Putamen (tissue), 1 donor: ENCODE data around the gene AFDN.

ENCODE experiments used
- DNase-seq: peaks from one replicate; pipeline ENCODE4 v3.0.0-alpha.2; 2016; ENCODE audit warnings: low spot score

AFDN gene

DNA sequence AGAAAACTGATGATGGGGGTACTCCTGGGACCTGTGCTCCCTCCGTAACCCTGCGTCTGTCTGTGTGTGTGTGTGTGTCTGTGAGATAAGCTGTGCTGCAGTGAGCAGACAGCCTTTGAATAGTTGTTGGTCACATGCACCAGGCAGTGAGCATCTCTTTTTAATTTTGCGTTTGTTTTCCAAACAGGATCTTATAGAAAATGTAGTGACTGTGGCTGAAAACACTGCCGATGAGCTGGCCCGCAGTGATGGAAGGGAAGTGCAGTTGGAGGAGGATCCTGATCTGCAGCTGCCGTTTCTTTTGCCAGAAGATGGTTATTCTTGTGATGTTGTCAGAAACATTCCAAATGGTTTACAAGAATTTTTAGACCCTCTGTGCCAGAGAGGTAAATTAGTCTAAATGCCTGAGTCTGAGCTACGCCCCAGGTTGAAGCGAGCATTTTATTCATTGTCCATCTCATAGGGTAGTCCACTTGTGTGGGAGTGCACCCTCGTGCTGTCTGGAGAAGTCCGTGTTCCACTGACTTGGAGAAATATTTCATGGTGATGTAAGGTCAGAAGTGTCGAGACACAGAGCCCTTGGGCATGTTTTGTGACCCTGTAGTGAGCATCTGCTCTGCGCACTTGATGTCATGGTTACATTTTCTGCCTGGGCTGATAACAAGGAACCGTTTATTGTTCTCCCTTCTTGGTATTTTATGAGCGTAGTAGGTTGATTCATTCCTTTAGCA, 92.0 kb downstream of the AFDN start:
- DNase-seq: no peak

DNA sequence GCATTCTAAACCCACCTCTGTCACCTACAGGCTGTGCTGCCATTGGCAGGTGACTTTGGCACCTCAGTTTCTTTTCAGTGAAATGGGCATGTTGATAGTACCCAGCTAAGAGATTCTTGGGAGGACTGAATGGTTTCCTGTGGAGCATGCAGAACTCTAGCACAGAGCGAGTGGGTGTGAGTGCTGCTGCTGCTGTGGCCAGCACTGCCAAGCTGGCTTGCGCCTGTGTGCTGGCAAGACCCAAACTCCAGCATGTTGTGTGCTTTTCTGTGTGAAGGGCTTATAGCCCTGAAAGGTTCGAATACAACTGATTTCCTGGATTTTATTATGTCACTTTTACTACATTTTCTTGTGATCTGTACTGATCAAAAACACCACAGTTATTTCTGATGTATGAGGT, 92.6 kb downstream of the AFDN start:
- peak; percentile 26 for DNase-seq

DNA sequence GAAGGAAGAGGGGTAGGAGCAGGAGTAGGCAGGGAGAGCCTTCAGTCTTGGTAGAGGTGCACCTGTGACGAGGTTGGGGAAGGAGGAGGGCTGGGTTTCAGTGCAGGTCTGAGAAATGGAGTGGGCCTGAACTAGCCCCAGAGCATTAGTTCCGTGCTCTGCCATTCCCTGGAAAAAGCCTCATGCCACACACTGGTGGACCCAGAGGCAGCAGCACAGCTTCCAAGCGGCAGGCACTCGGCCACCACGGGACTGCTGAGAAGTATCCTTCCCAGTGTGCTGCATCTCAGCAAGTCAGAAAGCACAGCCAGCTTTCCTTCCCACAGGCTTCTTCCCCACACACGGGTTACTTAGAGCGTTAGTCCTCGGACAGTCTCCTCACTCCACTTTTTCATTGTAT, 93.5 kb downstream of the AFDN start:
- DNase-seq: no peak

DNA sequence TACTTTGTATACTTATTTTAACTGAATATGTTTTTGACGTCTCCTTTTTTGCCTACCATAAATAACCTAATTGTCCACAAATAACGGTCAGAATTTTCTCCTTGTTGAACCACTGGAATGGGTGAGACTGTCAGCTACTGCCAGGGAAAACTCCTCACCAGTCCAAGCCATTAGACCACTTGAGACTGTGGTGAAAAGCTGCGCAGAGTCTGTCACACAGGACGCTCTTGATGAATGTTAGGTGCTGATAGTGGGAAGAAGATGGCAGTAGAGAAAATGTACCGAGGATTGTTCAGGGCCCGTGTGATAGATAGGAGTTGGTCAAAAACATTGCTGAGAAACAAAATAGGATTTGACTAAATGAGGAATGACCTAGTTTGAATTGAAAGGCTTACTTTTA, 95.1 kb downstream of the AFDN start:
- DNase-seq: peak; percentile 34

DNA sequence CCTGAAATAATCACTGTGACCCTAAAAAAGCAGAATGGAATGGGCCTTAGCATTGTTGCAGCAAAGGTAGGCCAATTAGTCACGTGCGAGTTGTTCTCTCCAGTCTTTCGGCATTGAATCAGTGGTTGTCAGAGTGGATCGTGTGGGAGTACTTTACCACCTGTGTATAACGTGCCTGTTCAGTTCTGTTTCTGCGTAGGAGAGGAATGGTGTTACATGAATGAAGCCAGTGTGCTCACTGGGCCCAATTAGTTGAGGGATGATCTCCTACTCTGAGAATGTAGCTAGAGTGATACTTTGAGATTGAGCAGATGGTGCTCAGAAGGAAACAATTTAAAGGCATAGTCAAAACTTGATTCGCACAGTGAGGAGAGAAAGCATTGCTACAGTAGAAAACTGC, 98.3 kb downstream of the AFDN start:
- DNase-seq: no peak

DNA sequence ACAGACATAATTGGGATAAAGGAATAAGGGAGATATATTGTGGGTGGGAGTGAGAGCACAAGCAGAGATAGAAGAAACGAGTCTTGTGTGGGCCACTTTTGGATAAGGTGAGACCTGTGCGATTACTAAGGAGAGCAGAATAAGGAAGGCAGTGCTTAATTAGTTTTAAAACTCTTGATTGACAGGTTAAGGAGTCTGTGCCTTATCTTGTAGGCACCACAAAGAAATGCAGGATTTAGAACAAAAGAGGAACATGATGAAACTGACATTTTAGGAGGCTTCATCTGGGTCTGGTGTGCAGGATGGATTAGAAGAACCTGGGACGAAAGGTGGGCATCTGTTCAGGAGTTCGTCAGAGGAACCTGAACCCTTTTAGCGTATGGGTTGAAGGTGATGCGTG, 100.5 kb downstream of the AFDN start:
- no peak for DNase-seq

DNA sequence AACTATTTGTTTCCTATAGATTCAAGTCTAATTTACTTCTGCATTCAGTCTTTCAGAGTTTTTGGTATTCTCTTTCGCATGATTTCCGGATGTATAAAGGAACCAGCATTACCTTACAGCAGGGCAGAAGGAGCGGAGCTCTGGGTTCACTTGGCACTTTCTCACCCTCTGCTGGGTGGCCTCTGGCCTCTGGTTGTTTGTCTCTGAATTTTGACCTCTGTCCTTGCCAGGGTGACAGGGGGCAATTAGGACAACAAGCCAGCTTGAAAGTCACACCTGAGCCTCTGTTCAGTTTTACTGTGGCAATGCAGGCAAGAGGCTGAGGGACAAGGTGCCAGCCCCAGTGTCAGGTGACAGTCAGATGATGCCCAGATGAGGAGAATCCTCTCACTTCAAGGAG, 101.4 kb downstream of the AFDN start:
- no peak for DNase-seq

DNA sequence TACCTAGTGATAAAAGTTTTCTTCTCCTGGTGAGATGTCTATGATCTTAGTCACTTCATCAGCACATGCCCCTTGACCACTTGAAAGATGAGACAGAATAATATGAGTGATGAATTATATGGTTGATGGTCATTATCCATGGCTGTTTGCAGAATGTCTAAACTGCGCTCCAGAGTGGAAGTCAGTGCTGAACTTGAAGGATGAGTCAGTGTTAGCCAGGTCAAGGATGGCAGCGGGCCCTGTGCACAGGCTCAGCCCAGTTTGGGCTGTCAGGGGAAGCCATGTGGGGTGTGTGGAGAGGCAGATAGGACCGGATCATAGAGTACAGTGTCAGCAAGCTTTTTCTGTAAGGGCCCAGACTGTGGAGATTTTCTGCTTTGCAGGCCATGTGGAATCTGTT, 103.6 kb downstream of the AFDN start:
- no peak for DNase-seq

DNA sequence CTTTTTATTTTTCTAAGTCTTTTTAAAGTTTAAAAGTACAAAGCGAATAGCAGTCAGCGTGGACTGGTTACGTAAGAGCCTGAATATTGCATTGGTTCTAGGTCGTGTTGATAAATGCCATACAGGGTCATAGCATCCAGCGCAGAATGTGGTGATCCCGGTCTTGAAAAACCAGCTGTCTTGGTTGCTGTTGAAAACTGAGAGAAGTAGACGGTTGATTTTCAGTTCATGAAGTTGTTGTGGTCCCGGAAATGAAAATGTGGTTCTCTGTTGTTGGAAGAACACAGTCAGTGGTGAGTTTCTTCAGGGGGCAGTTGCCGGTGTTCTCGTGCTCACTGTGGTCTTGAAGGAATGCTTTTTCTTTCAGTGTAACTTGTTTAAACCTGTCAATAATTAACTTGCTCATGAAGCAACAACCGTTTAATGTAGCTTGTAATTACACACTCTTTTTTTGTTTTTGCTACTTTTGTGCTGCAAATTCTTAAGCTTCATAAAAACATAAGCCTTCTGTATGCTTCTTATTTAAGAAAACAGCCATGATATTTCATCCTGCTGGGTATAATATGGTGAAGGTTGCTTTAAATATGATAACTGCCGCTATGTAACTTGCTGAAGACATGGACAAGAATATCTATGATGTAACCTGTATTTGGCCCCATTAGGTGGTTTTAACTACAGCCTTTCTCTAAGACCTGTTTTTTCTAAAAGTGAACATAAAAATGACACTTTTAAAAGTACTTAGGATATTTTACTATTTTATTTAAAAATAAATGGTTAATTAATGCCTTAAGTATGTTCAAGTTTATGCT, 106.0 kb downstream of the AFDN start:
- DNase-seq: no peak

DNA sequence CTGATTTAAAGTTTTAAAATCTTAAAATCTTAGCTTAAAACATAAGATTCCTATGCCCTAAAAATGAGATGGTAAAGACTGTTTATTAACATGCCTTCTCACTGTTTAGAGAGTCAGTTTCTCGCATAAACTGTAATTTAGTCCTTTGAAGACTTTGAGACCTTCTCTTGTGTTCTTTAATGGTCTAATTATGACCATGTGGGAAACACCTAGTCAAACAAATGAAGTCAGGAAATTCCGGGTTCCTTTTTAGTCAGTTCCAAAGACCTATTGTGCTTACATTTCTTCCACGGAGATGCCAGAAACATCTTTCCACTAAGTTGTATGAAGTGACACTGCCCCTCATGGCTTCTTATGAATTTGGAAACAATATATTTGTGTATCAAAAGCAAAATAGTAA, 106.6 kb downstream of the AFDN start:
- DNase-seq: no peak

DNA sequence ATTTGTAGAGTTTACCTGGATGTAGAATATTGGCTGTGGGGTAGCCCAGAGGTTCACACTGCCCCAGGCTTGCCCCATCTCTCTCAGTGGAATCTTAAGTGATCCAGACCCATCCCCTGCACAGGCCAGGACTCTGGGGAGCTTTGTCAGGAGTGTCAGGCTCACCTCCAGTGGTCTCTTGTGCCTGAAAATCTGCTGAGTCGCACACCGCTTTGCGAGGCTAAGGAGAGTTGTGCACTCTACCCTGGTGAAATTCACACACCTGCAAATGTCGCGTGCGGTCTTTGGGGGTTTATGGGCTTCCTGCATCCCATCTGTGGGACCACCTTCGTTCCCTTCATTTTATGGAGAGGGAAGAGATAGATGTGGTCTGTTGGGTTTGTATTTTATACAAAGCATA, 107.1 kb downstream of the AFDN start:
- no peak for DNase-seq

DNA sequence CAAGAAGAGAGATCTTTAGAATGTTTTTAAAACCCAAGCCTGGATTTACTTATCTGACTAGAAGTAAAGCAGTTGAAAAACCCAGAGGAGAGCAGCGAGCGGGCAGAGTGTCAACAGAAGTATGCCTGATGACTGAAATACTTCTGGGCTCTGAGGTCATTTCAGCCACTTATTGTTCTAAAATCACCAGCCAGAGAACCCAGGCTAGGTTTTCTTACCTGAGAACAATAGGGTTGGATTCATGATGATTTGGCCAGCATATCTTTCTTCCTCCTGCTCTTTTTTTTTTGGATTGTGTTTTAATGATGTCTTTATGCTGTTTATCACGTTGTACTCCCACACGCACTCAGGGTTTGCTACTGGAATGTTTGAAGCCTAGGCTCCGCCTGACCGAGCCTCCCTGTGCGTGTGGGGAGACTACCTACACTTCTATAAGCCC, 107.7 kb downstream of the AFDN start:
- DNase-seq: no peak

DNA sequence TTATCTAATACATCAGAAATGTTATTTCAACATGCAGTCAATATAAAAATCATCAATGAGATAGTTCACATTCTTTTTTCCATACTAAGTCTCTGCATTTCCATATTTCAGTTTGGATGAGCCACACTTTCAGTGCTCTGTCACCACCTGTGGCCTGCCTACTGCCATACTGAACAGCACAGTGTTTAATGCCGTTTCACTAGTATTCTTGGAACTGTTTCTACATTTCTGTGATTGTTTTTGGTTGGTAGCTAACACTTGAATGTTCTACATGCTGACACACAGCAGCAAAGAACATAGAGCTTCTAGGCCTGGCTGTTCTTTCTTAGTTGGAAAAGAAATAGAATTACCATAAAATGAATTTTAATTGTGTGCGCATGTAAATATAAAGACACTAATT, 109.3 kb downstream of the AFDN start:
- DNase-seq: no peak

DNA sequence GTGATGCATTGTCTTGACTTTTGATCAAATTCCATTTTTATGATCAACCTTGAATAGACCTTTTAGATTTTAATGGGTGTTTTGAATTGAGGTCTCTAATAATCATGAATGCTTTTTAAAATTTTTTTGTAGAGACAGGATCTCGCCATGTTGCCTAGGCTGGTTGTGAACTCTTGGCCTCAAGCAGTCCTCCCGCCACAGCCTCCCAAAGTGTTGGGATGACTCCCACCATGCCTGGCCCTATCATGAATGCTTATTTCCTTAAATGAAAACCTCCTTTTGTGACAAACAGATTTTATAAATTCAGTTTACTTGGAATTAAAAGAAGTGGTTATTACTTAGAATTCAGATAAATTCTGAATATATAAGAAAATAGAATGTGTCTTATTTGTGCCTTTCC, 110.6 kb downstream of the AFDN start:
- DNase-seq: no peak

DNA sequence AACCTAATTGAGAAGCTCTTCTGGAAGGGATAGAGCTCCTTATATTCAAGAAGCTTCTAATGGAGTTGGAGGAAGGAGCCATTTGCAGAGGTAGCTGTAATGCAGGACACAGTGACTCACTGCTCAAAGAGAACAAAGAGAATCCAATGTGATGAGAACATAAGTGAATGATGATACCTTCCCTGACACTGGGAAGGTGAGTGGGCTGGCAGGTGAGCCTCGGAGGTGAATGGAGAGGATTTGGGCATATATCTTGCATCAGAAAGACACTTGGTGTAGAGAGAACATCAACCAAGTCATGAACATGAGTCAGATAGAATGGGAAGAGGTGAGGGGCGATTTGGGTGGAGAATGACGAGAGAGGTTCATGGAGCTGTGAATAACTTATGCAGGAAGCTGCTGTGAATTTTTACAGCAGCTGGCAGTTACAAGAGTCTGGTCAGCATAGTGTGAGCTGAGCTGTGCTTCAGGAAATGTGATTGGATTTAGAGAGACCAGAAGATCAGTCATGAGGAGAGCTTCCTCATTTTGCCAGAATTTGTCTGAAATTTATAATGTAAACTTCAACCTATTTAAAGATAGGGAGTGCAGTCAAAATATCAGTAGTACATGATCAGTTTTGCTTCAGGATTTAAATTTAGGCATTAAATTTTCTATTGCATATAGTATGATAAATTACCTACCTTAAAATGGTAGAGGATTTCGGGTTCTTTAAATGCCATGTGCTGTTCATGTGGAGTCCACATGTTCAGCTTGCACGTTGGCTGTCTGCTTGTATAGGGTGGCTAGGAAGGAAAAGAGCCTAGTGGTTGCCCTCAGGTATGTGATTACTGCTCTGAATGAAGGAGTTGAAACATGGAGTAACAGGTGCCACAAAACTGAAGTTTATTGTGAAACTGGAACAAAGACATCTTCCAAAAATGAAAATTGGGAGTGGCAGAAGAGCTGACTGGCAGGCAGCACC, 111.5 kb downstream of the AFDN start:
- peak; percentile 22 for DNase-seq

DNA sequence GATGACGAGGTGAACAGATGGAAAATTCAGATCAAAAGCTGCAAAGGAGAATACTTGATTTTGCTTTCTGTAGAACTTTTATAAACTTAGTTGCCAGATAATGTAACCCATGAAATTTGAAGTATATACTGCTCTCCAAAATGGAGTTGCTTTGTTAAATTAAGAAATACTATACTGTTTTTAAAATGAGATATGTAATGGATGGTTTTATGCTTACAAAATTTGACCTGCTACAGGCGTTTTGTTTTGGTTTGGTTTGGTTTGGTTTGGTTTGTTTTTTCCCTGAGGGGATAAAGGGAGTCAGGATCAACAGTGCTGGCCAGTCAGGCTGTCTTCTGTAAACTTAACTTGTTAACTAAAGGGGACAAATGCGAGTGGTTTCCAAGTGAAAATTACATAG, 115.1 kb downstream of the AFDN start:
- DNase-seq: no peak

DNA sequence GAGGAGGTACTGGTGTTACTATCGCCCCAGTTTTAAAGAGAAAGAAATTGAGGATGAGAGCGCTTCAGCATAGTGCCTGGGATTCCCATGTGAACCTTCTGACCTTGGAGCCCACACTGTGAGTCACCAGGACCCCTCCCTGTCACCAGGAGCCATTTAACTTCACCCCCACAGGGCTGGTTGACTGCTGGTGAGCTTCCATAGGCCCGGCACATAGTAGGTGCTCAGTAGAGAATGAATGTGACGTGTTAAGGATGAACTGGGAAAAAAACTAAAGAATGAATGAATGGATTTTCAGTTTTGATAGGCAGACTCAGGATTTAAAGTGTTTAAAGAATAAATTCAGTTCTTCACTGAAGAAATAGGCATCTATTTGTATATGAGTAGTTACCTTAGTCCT, 117.4 kb downstream of the AFDN start:
- no peak for DNase-seq

DNA sequence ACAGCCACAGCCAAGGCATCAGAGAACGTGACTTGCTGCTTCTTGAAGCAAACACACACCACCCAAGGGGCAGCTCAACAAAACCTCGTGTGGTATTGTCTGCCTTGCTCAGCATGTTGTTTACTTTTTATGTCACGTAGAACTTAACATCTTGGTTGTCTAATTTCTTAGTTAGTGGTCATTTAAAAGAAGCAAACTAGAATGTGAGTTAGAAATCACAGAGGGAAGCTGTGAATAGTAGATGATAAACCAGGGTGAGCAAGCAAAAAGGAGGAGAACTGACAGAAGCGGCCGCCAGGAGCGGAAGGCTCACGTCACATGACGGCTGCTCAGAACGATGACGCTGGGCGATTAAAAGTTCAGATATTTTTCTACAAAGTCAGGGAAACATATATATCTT, 119.3 kb downstream of the AFDN start:
- DNase-seq: no peak

DNA sequence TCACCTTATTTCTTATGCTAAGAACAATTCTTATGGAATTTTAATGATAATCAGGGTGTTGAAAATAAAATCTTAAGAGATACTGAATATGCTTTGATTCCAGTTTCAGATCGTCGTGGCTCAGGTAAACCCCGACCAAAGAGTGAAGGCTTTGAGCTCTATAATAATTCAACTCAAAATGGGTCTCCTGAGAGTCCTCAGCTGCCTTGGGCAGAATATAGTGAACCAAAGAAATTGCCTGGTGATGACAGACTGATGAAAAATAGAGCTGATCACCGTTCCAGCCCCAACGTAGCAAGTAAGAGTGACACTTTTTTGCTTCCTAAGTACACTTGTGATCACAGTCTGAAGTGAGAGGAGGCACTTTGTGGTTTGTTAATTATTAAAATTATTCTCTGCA, 119.9 kb downstream of the AFDN start:
- DNase-seq: no peak

DNA sequence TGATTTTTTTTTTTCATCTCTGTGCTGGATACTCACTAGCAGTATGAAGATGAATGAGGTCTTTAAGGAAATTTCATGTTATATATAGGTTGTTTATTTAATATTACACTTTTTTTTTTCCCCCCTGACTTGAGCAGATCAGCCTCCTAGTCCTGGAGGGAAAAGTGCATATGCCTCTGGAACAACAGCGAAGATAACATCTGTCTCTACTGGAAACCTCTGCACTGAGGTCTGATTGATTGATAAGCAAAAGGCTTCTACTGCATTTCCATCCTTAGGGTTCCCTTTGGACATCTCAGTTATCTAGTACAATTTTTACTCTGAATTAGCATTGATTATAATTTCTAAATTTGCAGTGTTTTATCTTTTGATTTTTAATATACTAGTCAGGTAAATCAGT, 121.0 kb downstream of the AFDN start:
- no peak for DNase-seq

DNA sequence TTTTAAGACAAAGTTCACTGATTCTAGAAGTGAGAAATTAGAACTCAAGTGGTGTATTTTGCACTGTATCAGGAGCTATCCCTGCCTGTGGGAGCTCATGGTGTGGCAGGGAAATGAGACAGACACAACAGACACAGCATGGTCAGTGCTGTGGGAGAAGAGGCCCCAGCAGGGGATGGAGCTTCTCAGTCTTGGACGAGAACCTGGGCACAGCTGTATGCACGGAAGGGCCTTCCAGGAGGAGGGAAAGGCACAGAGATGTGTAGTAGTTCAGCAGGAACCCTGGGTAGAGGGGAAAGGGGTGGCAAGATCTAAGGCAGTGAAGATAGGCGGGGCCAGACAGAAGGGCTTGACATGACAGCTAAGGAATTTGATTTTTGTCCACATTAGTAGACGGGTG, 122.0 kb downstream of the AFDN start:
- DNase-seq: no peak

DNA sequence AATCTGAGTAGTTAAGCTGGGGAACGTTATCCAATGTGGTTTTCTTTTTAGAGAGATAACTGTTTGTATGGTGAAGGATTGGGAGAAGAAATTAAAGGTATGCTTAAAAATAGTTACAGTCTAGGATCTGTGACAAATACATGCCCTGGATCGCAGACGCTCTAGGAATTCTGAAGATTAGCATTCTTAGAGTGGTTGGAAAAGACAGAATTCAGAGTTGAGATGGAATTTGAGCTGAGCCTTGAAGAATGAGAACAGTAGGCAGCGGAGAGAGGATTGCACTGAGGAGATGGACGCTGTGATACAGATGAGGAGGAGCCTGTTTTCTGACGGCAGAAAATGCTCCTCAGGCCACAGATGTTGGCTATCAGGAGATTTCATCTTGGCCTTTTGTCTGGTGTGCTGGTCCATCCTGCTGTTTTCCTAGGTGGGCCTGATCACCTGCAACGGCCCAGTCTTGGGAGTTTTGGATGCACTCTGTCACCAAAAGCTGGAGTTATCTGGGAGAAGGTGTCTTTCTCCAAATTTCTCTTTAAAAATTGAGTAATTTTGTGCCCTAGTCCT, 122.5 kb downstream of the AFDN start:
- DNase-seq: no peak
